ENCODE results near the gene ABI2.

ABI2 gene

GRCh38 chr2:203490391-203490790 lies 162.2 kb downstream of the ABI2 start:
- DNase-seq = no peak

GRCh38 chr2:203492965-203493364 lies 164.8 kb downstream of the ABI2 start:
- DNase-seq = no peak

Measured in cortex of kidney (tissue), 1 donor.